ENCODE measurements around the gene CLDN22. TPM values are rescaled to one million over a fixed set of nuclear protein-coding genes. Genes with fewer than 3 reads are reported as not detected.
"Not testable (repeated sequence)": the region's sequence is repeated elsewhere in the genome, so short reads cannot be mapped to it uniquely, and the experiment has no call there.

The CLDN22 gene
- polyA plus RNA-seq, 1 donor, result 0.71 TPM

GRCh38 chr4:183324619-183325018, 4.5 kb upstream of the CLDN22 start:
- no peak for DNase-seq

GRCh38 chr4:183324056-183324455, 4.0 kb upstream of the CLDN22 start:
- not testable (repeated sequence) for DNase-seq

- no peak for DNase-seq
Measured at GRCh38 chr4:183323295-183323694, 3.2 kb upstream of the CLDN22 start.

GRCh38 chr4:183322326-183322725, 2.2 kb upstream of the CLDN22 start, which contains the start of gene CLDN24:
CLDN24 (minus strand) TSS chr4:183322426; CDS start chr4:183322426, 0 bp downstream.
- no peak for DNase-seq

DNA sequence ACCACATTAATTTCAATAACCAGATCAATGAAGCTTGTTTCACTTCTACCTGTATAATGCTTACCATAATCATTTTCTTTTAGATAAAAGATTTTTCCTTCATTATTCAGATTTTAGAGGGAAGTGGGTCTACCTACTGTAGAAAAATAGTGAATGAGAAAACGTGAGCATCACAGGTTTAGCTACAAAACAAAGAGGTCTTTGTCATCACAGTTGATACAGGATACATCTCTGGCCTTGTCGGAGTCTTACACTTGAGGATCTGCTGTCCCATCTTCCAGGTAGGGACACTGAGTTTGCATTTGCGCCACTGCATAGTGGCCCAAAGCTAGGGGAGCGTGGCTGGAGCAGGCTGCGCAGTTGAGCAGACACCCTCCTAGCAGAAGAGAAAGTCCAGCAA, 1.4 kb upstream of the CLDN22 start:
- no peak for DNase-seq

DNA sequence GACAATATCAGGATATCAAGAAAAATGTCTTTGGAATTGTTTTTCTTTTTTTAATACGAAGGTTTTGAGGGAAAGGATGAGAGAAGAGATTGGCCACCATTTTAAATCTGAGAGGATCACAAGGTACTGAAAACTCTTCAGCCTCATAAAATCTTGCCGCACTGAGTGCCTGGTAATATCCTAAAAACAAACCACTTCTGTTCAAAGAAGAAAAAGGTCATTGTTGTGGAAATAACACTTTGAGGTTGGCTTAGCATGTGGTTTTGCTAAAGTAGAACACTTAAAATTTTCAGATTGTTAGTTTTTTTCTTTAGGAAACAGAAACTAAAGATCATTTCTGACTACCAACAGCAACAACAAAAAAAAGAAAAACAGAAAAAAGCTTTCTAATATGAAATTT, 1.0 kb upstream of the CLDN22 start:
- DNase-seq, result no peak

DNA sequence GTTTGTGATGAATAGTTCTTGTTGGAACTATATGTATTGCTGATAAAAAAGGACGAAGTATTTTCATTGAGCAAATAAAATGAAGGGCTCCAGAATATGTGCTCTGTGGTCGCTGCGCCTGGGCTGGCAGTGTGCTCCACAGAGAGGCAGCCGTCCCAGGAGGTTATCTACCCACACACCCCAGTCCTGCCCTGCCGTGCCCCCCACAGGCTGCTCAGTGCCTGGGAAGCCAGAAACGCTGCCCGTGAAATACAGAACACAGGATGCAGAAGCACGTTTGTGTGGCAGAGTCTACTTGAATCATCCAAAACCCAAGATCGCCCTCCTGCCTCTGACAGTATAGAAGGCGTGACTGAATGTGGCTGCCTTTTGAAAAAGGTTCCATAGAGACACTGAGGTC, 1.4 kb downstream of the CLDN22 start:
- DNase-seq, result no peak

DNA sequence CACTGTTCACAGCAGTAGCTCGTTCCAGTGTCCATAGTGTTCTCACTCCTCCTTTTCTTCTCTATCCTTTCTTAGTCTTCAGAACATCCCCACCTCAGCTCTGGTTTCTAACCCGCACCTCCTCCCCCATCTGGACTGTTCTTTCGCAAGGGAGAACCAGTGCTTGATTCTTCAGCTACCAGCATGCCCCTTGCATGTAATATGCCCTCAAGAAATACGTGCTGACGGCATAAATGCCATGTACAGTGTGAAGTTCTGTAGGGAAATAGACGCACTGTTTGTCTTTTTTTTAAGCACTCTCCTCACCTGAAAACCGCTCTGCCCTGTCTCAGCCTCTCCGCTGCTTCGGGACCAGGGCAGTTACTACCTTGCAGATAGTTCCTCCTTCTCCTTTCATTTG, 5.3 kb downstream of the CLDN22 start:
- no peak for DNase-seq

DNA sequence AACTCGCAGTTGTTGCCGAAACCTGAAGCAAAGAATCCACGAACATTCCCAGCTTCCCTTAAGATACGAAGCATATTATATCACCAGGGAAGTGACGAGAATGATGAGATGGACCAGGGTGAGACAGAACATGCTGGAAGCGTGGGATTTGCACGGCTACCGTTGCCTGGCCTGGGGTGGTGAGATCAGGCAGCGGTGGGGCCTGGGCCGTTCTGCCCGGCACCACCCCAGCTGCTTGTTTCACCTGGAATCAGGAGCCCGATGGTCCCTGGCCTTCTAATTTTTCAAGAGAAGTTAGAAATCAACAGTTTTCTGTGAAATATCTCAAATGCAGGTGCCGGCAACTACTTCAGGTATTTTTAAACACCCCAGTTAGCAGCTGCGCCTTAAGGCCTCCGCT, 5.7 kb downstream of the CLDN22 start:
- DNase-seq, result no peak

DNA sequence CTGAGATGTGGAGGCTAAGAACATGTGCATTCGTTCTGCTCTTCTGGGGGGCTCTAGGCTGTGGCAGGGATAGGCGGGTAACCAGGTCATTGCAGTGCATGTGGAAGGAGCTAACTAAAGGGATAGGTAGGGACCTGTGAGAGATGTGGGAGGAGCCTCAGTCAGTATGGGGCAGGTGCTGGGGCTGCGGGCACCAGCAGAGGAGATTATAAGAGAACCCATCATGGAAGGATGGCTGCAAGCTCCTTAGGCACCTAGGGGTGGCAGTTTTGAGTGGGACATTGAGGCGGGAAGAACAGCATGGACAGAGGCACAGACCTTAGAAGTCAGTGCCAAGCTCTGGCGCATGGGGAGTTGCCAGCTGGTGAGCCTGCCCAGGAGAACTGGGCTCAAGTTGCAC, 7.2 kb downstream of the CLDN22 start:
- no peak for DNase-seq

- no peak for DNase-seq
Measured at GRCh38 chr4:183306811-183307210, 13.3 kb downstream of the CLDN22 start.

DNA sequence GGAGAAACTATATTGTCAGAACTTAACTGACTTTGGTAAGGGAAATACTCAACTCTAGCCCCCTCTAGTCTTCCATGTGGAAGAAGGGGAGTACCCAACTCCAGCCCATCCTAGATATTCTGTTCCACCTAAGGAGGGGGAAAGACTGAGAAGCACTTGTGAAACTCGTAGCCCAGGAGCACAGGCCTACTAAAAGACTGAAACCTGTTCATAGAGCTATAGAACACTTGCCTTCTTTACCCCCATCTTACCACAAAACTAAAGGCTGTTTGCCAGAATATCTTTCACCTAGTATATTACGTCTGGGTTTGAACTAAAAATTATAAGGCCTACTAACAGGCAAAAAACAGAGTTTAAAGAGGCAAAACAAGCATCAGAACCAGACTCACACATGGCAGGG, 15.5 kb downstream of the CLDN22 start:
- DNase-seq, result no peak

- DNase-seq, result no peak
Measured at GRCh38 chr4:183304067-183304466, 16.0 kb downstream of the CLDN22 start.

DNA sequence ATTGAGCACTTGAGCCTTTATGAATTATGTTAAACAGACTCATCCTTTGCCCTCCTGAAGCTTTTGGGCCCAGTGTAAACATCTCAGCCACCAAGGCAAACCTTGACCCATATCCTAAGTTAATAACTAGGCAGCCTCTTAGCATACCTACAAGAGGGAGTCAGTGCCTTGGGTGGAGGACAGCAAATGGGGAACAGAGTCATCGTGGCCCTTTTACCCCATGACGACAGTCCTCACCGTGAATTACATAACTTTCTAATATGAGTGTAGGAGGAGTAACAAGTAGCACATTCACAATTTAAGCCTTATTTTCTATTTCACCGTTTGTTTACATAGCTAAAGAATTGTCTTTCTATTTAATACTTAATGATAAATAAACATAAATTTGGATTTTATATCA, 16.8 kb downstream of the CLDN22 start:
- DNase-seq, result no peak

DNA sequence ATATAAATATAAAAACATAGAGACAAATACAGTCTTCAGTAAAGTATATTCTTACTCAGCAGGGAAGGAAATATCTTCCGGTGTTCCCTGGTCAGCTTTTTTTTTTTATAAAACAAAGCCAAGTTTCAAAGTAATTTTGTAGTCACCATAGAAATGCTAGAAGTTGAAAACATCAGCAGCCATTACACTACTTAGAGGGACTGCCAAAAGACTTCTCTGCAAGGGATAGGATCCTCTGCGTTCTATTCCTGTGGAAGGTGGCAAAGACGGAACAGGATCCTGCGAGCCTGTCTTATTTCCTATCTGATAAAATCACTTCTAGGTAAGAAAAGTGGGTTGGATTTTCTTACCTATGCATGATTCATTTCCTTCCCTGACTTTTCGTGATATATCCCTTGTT, 19.4 kb downstream of the CLDN22 start:
- no peak for DNase-seq

GRCh38 chr4:183300070-183300469, 20.0 kb downstream of the CLDN22 start:
- no peak for DNase-seq

DNA sequence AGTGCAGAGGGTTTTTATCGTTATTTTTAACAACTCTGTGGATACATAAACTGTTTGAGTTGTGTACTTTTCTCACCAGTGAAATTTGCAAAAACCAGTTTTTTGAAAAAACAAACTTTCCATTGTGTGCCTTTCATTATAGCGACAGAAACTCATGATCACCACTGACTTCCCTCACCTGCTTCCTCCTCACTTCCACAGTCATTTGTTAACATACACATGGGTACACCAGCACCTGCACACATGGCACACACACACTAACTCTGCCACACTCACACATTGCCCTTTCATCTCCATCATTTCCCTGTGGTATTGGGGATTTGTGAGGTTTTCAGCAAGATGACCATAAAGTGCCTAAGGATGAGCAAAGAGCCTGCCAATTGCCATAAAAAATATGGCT, 20.6 kb downstream of the CLDN22 start:
- DNase-seq, result no peak

DNA sequence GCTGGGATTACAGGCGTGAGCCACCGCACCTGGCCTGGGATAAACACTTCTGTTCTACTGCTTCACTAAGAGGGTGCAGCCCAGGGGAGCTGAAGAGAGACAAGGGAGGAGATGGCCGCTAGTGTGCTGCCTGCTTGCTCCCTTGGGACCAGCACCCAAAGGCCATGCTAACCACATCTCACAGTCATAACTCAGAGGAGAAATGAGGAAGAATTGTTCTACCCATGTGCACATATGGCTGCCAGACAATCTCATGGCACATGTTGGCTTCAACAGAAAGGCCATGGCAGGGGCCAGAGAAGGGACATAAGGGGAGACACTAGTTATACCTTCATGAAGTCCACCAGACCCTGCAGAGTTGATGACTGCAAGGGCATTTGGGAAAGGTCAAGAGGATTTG, 22.4 kb downstream of the CLDN22 start:
- DNase-seq, result no peak

DNA sequence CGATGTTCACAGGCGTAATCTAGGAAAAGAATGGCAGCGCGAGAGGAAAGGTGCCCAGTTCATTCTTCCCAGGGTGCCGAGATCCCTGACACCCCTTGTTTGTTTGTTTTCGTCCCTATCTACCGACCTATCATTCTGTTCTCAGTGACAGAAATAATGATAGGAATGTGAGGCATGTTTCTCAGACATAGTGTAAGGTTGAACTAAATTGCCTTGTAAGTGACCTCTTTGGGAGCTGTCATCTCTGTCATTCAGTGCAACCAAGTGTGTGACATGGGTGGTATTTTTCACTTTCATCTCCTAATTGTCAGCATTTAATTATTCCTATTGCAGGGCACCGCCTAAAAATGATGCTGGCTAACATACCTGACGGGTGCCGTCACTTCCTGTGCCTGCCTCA, 24.4 kb downstream of the CLDN22 start:
- DNase-seq, result no peak

GRCh38 chr4:183291070-183291469, 29.0 kb downstream of the CLDN22 start:
- no peak for DNase-seq

DNA sequence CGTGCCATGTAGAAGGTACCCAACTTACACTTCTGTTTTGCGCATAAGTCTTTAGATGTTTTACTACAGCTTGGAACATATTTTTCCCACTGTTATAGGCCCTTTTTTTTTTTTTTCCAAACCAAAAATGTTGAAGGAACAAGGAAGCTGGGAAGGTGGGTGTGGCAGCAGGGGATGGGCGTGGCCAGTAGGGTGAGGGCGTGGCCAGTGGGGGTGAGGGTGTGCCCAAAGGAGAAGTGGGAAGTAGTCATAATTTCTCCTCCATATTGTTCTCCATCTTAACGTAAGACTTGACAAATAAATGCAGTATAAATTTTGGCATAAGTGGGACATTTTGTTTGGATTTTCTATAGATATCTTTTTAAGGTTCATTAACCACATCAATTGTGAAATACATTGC, 30.4 kb downstream of the CLDN22 start:
- no peak for DNase-seq

GRCh38 chr4:183288955-183289354, 31.1 kb downstream of the CLDN22 start:
- no peak for DNase-seq

GRCh38 chr4:183287677-183288076, 32.4 kb downstream of the CLDN22 start:
- DNase-seq, result no peak

DNA sequence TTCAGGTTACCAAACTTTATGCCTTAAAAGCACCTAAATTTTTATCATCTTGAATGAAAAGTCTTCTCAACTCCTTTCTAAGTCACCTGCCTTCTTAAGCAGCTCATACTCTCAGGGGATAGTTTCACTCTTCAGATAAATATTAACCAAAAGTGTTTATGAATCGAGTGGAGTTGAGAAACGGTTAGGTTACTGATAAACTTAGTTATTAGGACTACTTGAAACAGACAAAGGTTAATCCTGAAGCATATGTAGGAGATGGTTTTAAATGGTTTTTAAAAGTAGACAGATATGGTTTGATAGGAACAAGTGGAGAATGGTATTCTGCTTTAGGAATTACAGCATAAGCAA, 32.8 kb downstream of the CLDN22 start:
- DNase-seq, result no peak

GRCh38 chr4:183286590-183287308, 33.3 kb downstream of the CLDN22 start:
- no peak for DNase-seq
